K562 (cell line): ENCODE measurements around the gene SLC7A4. TPM values are rescaled to one million over a fixed set of nuclear protein-coding genes. Genes with fewer than 3 reads are reported as not detected.

Experiments
- SETDB1 ChIP-seq: IDR thresholded peaks from one replicate; pipeline ENCODE4 v1.6.1; 2012; ENCODE audit warnings: low read length, control low read depth, inconsistent platforms
- ZNF253 ChIP-seq: fragments of 250-450 bp; sonication (Bioruptor Pico); conservative IDR thresholded peaks from 2 replicates; pipeline ENCODE4 v1.6.1; 2021; ENCODE audit warnings: mild to moderate bottlenecking
- ZNF609 ChIP-seq: sonication (generic); formaldehyde crosslinking; IDR thresholded peaks from 2 replicates; pipeline ENCODE4 v1.8.1; 2023; ENCODE audit warnings: missing genetic modification reagents, mild to moderate bottlenecking, borderline replicate concordance
- polyA plus RNA-seq, 8 experiments: library from polyadenylated mRNA; depleted of rRNA in 4 of 8; stranded (reverse) in 5 of 8; unstranded in 3 of 8; fragments of >200 nt; fragmentation: Nextera tagmentation in 2 of 8; fragmentation: Illumina TruSeq in 1 of 8; extraction: Ambion mirVana in 2 of 8; extraction: Trizol in 1 of 8; gene quantifications; 2 replicates each; pipeline versions ENCODE4 v1.2.1 to v1.2.3, GENCODE V29; 2011 to 2014; ENCODE audit warnings: inconsistent platforms in 1 of 8, missing spikeins in 1 of 8
- total RNA-seq, 7 experiments: library from RNA; depleted of rRNA in 6 of 7; stranded (reverse); fragments of >200 nt in 6 of 7; fragmentation: Illumina TruSeq in 2 of 7; extraction: Trizol in 2 of 7; gene quantifications; 2 replicates each; pipeline versions ENCODE4 v1.2.1 to v1.2.3, GENCODE V29; 2011 to 2021; ENCODE audit warnings: low replicate concordance in 1 of 7

SLC7A4 gene
- total and polyA plus RNA-seq, 9 of the 15 experiments (the other 6 are each of a cell fraction or from before 2014, with no cell fraction given) = not detected

GRCh38 chr22:20999350-21000206 is 32.8 kb downstream of the SLC7A4 start (continued):
- TF ChIP-seq ZNF609 (CRISPR knock-in tag) (no peak), SETDB1 (peak; percentile 55), ZNF253 (peak; percentile 66; the same call in 1 of the 2 replicates)
